NCI-H1694 (cell line): ENCODE measurements around the gene GNG2.
"Not testable (repeated sequence)": the region's sequence is repeated elsewhere in the genome, so short reads cannot be mapped to it uniquely, and the experiment has no call there.

Source experiments
- DNase-seq: peaks from one replicate; lab custom pipeline; 2025; lab: John Stamatoyannopoulos, UW

Gene GNG2

GRCh38 chr14:51894250-51894649, 33.8 kb downstream of the GNG2 start:
- DNase-seq, result no peak

DNA sequence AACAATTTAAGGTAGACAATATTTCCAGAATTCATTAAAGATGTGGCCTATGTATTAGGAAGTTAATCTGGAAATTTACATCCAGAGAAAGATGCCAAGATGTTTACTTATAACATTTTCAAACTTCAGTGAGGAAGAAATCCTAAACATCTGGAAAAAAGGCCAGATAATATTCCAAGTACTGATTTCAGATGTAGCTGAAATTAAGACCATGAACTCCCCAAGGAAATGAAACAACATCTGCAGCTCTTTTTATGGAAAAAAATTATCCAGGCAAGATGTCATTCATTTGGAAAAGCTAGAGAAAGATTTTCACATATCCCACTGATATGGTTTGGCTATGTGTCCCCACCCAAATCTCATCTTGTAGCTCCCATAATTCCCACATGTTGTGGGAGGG, 35.0 kb downstream of the GNG2 start:
- no peak for DNase-seq

DNA sequence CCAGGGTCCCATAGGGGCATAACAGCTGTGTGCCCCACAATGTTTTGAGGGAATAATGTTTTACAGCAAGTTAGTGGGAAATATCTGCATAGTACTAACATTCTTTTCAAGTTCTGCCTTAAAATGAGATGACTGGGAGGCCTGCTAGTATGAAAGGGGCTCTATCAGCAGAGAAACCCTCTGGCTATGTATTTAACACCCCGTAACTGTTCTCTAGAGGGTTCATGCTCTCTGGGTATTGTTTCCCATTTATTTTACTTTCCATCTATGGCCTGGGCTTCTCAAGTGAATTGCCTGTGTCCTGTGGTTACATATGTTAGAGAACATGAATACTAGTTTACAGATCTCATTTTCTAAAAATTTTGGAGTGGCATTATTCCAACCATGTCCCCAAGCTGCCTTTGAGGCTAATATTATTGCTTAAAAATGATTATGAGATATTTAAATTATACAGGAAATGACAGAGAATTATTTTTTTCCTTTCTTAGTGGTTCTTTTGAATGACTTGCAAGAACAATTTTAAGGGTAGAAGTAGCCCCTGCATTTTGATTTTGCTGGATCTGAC, 37.5 kb downstream of the GNG2 start:
- DNase-seq, result no peak

DNA sequence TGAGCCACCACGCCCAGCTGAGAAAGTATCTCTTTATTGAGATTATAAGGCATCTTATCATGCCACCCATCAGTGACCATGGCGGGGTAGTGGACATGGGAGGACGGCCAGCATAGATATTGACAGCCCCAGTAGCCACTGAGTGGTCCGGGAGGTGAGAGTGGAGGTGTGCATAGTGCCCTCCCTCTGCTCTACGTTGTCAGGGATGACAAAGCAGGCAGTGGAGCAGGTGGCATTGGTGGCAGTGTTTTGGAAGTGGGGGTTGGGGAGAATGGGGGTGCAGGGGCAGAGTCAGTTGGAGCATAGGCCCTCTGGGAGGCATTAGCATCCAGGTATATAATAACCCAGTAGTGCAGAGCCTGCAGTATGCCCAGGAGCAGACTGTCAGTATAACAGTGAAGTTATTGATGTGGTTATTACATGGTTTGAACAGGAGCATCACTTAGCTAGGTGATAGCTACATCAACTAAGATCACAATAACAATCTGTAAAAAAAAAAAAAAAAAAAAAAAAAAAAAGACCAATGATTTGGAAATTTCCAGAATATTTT, 41.1 kb downstream of the GNG2 start:
- DNase-seq, result no peak

DNA sequence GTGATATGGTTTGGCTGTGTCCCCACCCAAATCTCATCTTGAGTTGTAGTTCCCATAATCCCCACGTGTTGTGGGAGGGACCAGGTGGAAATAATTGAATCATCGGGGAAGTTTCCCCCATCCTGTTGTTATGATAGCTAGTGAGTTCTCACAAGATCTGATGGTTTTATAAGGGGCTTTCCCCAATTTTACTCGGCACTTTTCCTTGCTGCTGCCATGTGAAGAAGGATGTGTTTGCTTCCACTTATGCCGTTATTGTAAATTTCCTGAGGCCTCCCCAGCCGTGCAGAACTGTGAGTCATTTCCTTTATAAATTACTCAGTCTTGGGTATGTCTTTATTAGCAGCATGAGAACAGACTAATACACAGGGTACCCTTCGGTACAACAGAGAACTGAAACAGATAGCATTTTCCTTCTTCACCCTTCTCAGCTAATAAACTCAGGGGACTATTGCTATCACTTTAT, 45.3 kb downstream of the GNG2 start:
- not testable (repeated sequence) for DNase-seq

DNA sequence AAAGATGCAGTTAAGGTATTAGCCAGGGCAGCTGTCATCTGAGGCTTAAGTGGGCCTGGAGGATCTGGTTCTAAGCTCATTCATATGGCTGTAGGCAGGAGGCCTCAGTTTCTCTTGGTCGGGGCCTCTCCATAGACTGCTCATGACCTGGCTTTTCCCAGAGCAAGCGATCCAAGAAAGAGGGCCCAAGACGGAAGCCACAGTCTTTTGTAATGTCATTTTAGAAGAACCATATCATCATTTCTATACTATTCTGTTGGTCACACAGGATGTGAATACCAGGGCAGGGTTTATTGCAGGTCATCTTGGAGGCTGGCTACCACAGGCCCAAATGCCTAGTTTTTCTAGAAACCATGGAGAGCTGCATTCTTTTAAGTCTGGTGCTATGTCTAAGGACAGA, 47.7 kb downstream of the GNG2 start:
- no peak for DNase-seq

DNA sequence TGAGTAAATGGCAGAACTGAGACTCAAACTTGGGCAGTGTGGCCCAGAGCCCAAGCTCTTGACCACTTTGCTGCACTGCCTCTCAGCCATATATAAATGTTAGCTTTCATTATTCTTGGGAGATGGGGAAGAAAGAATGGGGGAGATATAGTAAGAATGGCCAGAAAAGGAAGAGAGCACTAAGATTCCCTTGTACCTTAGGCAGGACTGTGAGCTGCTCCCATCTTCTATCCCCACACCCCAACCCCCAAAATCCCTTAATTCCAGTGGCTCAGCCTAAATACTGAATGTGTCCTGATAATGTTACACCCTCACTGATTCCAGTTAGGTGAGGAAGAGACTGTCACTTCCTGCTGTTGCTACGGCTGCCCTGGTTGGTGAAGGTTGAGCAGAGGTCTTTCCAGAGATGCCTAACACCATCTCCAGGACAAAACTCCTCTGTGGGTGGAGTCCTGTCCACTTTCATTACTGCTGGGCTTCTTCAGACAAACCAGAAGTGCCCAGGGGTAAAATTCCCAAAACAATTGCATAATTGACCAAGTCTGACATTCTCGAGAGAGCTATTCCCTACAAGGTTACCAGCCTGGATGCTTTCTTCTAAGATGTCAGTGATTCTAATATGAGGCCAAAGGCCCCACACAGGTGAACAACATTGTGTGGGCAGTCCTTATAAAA, 51.8 kb downstream of the GNG2 start:
- DNase-seq, result no peak

DNA sequence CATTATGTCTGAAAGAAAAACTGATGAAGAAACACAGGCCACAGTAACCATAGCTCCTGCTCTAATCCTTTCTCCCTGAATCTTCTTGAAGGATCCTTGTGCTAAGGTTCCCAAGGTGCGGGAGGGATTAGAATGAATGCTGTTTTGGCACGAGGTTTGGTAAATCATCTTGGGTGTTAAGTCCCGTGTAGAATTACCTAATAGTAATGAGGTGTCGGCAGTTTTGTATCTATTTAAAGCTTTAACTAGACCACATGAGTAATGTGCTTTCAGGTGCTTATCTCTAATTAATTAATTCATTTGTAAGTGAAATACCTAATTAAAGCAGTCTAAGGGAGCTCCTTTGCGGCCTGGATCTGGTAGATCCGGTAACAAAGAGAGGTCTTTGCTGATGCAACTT, 53.9 kb downstream of the GNG2 start:
- DNase-seq, result no peak

DNA sequence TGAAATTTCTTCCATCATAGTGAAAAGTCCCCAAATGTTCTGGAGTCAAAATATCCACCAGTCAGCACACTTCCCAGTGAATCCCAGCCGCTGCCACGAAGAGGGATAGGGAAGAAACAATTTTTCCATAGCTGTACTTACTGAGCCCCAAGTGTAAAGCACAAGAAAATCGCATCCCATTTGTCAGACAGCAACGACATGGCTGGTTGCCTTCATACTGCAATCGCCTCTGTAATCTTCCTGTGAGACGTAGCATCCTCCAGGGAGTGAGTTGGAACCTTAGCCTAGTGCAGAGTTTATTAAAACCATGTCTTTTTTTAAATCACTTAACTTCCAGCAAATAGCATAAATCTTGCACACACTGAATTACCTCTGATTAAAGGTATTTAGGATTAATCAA, 56.8 kb downstream of the GNG2 start:
- DNase-seq, result no peak

- DNase-seq, result no peak
Measured at GRCh38 chr14:51921026-51921425, 60.6 kb downstream of the GNG2 start.

- DNase-seq, result no peak
Measured at GRCh38 chr14:51922624-51923023, 62.2 kb downstream of the GNG2 start.

DNA sequence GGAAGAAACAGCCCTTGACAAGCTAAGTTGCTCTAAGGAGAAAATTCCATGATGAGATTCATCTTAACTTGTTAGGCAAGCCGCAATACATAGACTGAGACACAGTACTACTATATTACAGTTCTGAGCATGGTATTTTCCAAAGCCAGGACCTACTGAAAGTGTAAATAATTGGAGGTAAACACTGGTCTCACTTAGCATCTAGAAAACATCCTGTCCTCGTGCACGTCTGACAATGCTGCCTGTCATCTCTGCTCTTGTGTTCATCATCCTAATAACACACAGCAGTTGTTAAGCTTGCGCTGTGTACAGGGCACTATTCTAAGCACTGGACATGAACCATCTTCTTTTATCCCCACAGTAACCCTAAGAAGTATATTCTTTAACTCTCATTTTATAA, 64.2 kb downstream of the GNG2 start:
- no peak for DNase-seq

DNA sequence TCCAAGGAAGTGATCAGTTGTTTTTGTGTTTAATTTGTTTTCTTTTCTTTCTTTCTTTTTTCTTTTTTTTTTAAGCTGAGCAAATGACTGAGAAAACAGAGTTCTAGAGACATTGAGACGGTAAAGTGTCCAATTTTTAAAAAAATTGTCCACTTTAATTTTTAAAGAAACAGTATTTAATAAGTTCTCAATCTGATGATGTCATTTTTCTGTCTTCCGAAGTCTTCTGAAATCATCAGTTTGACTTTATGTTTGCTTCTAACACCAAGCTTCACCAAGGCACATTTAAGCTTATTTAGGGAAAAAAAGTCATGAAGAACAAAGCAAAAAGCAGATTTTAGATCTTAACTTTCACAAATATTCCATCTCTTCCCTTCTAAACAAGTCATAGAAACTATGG, 65.6 kb downstream of the GNG2 start:
- DNase-seq, result no peak

- no peak for DNase-seq
Measured at GRCh38 chr14:51926449-51926848, 66.0 kb downstream of the GNG2 start.

DNA sequence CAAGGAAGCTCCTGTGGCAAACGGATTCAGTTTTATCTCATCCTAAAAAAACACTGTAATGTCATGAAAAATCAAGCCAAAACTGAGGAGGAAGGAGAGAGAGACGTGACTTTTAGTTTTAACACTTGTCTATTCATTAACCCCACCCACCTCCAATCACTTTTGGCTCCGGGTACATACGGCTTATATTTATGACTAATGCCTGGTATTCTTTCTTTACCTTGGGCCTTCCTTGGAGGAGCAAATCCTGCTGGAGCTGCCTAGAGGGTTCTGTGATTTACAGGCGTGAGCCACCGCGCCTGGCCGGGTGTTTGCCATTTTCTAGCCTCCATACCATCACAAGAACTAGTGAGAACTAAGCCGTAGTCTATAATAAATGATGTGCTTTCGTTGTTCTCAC, 68.2 kb downstream of the GNG2 start:
- no peak for DNase-seq

DNA sequence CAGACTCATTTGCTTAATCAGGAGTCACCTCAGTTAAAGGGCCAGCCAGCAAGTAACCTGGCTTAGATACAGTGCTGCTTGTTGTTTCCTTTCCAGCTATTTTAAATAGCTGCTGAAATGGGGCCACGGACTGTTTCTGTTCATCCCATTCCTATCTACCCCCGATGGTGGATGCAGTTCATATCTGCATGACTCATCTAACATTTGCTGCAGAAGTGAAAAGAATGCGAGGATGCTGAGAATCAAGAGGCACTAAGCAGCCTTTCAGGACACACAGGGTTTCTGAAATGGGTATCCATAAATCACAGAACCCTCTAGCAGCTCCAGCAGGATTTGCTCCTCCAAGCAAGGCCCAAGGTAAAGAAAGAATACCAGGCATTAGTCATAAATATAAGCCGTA, 68.8 kb downstream of the GNG2 start:
- no peak for DNase-seq

- DNase-seq, result no peak
Measured at GRCh38 chr14:51929910-51930682, 69.7 kb downstream of the GNG2 start.

DNA sequence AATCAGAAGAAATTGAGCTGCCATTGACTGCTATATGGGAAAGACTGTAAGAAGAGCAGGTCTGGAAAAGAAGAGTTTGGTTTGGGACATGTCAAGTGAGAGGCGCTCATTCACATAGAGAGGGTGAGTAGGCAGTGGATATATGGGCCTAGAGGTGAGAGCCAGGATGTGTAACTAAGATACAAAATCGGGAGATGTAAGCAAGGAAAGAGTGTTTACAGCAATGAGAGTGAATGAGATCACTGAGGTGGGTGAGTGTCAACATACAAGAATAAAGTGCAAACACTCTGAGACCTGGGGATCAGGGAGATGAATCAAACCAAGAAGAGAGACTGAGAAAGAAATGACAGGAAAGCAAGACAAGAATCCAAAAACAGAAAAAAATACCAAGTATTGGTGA, 70.9 kb downstream of the GNG2 start:
- no peak for DNase-seq

DNA sequence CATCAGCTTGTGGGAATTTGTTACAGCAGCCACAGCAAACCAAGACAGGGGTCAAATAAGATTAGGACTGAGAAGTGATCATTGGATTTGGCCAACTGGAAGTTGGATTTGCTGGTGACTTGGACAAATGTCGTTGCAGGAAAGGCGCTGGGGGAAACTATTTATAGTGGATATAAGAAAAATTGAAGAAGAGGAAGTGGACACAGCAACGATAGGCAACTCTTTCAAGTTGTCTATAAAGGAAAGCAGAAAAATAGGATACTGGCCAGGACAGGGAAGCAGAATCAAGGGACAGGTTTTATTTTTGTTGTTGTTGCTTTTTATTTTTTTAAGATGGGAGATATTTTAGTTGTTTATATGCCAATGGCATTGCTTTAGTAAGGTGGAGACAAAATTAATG, 72.8 kb downstream of the GNG2 start:
- no peak for DNase-seq

- DNase-seq, result no peak
Measured at GRCh38 chr14:51938137-51938536, 77.7 kb downstream of the GNG2 start.

DNA sequence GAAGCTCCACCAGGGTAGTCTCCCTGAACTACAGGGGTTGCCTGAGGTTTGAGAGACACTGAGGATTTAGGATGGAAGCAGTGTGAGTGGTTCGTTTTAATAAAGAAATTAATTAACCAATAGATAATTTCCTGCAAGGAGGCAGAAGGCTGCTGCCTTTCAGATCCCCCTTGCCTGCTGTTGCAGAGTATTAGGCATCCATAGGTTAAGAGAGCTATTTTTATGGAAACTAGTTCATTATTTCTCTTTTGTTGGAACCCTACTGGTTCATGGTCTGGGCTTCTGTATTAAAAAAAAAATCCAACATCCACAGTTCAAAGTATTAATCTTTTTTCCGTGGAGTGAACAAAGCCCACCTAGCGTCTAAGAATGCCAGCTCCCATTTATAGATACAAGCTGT, 78.4 kb downstream of the GNG2 start:
- no peak for DNase-seq

DNA sequence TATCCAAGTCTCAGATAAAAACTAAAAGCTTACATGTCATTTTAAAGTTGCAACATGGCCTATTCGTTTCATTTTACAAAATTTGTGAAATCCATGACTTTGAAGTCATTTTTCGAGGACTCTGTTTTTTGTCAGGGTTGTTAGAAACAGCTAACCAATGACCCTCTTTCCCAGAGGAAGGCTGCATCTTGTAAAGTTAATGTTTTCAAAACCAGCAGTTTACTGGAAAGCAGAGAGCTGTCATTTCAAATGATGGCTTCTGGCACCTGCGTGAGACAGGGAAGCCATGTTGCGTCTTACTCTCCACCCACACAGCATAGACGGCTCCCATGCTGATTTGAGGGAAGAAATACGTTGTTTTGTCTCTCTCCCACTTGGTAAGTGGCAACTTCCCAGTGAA, 78.8 kb downstream of the GNG2 start:
- no peak for DNase-seq

DNA sequence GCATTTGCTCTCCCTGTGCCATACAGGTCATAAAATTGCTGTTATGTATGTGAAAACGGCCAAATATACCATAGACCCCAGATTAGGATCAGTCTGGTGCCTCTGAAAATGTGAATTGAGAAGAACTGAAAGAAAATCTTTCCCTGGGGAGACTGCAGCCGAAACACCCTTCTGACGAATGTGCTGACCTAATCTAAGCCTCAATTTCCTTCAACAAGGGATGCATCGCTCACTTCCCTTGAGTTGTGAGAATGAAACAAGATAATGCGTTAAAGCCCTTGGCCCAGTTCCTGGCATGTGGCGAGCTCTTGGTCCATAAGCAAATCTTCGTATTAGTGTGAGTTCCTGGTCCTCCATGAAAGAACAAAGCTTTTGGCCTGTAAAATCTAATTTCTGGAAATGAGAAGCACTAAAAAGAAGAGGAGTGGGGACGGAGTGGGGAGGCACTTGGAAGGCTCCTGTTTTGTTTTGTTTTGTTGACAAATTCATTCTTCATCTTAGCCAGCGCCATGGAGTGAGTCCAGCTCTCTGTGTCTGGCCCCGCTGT, 79.4 kb downstream of the GNG2 start:
- no peak for DNase-seq
